Measurements from ENCODE around the gene NEU4.
"Not testable (repeated sequence)": the region's sequence is repeated elsewhere in the genome, so short reads cannot be mapped to it uniquely, and the experiment has no call there.

The NEU4 gene

DNA sequence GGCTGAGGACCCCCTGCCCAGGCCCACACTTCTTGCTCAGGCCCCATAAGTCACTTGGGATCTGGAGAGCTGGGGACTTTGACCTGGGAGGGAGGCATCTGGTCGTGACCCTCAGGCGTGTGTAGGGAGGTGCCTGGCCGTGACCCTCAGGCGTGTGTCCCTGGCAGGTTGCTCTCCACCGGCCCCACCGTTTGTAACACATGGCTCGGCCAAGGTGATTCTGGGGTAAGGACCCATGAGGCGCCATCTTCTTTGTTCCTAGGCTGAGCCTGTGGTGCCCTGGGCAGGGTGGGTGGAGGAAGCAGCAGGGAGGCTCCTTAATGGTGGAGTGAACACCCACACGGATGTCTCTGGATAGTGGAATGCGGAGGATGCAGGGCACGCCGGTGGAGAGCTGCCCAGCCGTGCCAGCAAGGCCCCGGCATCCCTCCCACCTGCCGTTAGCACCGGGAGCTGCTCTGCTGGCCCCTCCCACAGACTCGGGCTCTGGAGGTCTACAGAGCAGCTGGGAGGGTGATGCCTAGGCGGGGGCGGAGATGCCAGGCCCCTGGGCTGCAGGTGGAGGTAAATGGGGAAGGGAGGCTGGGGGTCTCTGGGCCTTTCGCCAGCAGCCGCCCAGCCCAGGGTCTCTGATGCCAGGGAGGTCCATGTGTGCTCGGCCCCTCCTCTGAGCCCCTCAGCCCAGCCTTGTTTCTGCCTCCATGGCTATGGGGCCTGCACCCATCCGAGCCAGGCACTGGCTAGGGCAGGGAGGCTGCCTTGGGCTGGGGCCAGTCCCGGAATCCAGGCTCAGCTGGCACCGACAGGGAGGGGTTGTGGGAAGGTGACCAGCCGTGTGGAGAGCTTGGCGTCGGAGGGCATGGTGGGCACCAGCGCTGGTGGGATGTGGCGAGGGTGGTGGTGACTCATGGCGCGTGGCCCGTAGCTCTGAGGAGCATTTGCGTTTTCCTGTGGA, 33.5 kb upstream of the NEU4 start:
- DNase-seq (ENCODE audit: low read depth), result peak; percentile 45

DNA sequence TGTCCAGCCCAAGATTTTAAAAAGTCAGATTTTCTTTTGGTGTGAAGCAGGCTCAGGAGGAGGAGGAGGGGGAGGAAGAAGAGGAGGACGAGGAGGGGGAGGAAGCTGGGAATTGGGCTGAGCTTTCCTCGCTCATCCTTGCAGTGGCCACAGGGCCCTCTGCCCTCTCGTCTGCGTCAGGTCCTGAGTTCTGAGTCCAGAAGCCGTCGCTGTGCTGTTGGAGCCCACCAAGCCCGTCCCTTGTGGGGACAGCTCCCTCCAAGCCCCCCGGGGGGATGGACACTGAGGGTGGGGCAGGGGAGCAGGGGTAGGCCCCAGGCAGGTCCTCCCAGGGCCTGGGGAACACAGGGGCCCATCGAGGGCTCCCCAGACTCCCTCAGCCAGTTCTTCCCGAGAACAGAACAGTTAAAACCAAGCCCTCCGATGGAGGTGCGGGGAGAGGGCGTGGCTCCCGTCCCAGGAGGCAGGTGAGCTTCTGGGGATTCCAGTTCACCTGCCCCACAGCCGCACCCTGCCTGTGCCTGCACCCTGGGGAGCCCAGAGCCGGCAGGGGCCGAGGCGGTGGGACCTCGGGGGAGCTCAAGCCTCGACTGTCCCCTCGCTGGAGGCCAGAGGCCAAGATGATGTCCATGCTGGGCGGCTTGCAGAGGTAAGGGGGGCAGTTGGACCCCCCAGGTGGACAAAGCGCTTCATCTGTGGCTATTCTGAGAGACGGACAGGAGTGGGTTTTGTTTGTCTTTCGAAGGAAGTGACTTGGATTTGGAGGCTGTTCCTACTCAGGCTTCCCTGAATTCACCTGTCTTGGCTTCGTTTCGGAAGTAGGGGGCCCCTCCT, 32.4 kb upstream of the NEU4 start, which contains the start of gene GAL3ST2:
Gene GAL3ST2, plus strand, starts transcription at position 487 of the 834 bp plus-strand sequence. Its CDS starts 134 bp downstream, at position 621.
- no peak for DNase-seq (ENCODE audit: low read depth)

DNA sequence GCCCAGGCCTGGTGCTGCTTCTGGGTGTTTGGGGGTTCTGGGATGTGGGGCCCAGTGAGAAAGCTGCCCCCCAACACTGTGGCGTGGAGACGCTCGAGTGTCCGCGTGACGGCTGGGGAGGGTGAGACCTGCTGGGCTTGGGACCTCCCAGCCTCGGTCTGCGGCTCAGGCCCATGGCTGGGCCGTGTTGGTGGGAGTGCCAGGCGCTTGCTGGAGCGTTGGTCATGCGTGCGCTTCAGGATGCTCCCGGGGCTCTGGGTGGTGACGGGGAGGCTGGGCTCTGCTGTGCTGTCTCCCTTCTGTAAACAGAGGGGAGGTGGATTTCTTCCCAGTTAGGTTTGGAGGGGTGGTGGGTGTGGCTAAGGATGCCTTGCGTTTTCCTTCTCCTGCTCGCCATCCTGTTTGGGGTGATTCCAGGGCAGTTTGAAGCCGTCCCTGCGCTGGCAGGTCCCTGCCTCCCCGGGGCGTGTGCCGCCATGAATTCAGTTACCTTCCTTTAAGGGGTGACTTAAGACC, 31.8 kb upstream of the NEU4 start:
- DNase-seq (ENCODE audit: low read depth), result no peak

DNA sequence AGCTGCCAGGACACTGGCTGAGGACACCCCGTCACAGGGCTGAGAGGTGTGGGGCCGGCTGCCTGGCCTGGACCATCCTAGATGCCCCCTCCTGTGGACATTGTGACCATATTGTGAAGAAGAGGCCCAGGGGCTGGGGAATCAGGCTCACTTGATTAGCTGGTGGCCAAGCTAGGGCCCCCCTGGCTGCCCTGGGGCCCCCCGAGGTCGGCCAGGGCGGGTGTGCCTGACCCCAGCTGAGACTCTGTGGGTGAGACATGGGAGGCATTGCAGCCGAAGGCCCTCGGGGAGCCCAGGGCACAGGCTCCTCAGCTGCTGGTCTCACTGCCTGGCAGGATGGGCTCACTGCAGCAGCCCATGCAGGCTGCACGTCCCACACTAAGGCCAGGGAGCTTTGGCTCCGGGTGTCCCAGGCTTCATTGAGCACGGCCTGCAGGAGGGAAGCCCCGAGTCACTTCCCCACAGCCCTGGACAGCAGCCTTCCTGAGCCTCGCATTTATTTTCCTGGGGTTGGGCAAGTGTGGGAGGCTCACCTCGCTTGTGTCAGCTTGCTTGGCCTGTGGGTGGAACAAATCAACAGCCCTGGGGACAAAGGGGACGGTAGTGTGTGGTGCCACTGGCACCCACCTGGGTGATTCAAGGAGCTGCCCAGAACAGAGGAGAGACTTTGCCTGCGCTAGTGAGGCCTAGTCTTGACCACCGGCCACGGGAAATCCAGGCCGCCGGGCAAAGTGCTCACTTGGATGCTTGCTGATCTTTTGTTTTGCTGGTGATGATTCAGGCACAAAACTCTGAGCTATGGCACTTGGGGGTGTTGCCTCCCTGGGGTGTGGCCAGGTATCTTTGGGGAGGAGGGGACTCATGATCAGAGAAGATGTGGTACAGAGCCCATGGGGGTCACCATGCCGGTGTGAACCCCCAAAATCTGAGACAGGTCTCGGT, 31.0 kb upstream of the NEU4 start:
- no peak for DNase-seq (ENCODE audit: low read depth)

DNA sequence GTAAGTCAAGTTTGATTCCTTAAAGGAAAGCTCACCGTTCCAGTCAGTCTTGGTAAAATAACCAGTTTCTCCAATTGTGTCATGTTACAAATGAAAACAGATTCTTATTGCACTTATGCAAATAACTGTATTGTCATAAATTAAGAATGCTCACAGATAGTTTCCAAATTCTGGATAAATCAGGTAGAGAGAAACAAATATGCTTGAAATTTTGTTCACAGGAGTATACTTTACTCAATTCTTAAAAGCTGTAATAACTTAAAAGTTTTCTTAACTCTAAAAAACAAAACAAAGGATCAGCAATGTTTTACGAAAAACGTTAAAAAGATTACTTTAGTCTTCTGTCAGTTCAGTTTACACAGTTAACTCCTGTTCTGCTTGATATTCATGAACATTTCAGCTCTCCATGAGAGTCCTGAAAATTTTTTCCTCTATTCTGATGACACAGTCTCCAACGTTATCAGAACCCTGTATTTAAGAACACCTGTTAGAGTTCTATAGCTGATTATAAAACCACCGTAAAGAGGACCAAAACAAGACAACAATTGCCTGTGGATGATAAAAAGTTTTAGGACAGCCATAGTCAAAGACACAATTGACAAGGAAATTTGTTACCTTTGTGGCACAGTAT, 27.9 kb upstream of the NEU4 start:
- no peak for DNase-seq (ENCODE audit: low read depth)

DNA sequence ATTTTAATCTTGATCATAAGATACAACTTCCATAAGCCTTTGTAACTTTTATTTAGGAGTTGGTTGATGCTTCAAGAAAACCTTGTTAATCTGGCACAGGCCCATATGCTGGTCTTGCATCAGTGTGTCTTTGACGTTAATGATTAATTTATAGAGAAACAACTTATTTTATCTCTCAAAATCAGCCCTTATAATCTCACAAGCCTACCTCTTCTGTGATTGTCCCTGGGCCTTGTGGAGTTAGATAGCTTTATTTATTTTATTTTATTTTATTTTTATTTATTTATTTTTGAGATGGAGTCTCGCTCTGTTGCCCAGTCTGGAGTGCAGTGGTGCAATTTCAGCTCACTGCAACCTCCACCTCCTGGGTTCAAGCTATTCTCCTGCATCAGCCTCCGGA, 26.9 kb upstream of the NEU4 start:
- not testable (repeated sequence) for DNase-seq (ENCODE audit: low read depth)

DNA sequence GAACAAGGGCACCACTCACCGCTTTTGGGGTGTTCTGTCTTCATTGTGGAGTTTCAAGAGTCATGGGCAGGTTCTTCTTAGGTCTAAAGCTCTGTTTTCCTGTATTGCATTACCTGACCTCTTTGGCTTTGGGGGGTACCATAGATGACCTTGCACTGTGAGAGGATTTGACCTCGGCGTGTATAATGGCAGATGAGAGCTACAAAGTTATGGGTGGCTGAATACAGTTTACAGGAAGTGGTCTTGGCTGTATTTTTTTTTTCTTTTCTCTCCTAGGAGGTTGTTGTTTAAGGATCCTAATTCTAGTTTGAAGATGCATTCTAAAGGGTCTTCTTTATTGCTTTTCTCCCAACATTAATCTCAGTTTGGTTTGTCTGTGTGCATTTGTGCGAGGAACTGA, 20.9 kb upstream of the NEU4 start:
- no peak for DNase-seq (ENCODE audit: low read depth)

DNA sequence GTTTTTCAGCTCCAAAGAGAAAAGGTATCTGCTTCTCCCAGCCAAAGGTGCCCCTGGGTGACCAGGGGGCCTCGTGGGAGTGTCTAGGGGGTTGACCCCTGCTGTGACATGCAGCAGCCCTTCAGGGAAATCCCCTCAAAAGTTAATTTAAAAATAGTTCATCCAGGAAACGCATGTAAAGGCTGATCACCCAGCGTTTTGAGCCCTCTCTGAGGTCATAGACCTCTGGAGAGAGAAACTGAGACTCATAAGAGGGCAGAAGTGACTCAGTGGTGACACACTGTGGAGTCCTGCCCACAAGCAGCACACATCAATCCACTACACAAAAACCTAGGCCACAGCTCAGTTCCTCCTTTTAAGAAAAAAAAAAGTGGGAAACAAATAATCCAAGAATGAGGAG, 20.4 kb upstream of the NEU4 start:
- DNase-seq (ENCODE audit: low read depth), result no peak

DNA sequence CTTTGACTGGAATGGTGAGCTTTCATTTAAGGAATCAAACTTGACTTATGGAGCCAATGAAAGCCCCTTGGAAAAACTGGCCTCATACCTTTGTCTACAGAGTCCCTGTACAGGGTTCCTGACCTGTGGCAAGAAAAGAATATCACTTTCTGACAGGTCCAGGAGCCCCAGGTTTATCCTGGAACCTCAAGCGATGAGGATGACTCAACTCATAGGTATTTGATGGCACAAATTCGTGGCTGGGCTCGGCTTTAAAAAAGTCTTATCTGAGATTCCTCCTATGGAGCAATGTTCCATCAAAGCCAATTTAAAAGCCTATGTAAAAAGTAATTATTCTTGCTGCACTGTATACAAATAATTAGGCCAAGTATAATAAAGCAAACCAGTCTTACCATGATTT, 17.6 kb upstream of the NEU4 start:
- not testable (repeated sequence) for DNase-seq (ENCODE audit: low read depth)

DNA sequence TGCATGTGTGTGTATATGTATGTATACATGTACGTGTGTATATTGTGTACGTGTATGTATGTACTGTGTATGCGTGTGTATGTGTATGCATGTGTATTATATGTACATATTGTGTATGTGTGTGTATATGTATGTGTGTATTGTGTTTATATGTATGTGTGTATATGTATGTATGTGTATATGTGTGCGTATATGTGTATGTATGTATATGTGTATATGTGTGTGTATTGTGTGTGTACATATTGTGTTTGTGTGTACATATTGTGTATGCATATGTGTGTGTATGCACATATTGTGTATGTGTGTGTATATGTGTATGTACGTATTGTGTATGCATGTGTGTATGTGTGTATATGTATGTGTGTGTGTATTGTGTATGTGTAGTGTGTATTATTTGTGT, 15.6 kb upstream of the NEU4 start:
- no peak for DNase-seq (ENCODE audit: low read depth)

DNA sequence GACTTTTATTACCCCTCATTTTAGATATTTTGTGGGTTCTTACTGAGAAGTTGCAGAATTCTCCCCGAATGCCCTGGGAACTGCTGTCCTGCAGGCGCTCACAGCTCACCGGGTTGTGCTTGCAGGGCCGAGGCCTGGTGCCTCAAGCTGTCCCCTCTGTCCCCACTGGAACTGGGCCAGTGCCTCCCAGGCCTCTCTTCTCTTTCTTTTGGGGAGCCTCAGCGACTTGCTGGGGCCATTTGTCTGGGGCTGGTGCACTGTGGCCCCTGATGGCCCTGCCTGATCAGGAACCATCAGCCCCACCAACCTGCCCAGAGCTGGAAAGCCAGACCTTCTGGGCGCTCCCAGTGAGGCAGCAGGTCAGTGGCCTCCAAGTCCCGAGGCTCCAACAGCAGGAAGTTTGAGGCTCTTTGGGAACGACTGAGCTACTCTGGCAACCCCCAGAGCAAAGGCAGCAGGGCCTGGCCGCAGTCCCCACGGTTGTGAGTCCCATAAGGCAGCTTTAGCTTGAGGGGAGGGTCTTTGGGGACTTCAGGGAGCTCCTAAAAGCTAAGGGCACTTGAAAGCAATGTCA, 14.7 kb upstream of the NEU4 start:
- DNase-seq (ENCODE audit: low read depth), result no peak

DNA sequence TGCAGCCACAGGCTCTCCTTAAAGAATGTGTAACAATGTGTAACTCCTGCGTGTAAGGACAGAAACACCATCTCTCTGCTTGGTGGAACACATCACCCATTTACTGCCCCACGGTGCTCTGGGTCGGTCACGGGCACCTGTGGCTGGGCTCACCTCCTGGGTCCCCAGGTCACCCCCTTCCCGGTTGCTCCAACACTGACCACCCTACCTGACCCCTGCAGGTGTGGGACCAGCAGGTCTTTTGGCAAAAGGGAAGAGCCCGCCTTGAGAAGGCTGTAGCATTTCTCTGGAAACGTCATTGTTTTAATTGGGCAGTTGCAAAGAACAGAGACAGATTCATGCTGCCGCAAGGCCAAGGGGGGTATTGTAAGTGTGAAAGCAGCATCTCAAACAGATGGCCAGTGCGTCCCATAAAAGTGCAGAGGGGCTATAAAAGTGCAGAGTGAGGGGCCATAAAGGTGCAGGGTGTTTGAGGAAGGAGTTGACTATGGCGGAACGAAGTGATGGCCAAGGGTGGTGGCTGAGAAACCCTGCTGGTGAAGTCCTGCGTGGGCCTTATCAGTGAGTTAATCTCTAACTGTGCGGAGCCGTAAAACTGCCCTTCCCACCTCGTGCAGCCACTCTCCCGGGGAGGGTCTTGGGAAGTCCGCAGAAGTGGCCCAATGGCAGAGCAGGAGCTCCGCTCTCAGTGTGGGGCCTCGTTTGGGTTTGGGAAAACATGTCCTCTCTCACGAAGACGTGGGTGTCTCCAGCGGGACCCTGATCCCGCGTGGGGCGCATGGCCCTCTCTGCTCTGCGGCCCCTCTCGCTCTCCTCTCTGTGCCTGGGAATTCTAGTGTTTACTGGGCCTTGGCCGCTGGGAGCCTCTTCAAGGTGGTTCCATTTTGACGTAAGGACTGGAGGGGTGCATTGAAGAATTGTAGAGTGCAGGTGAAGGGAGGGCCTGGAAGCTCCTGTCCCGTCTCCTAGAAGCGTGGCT, 13.7 kb upstream of the NEU4 start:
- DNase-seq (ENCODE audit: low read depth), result no peak

DNA sequence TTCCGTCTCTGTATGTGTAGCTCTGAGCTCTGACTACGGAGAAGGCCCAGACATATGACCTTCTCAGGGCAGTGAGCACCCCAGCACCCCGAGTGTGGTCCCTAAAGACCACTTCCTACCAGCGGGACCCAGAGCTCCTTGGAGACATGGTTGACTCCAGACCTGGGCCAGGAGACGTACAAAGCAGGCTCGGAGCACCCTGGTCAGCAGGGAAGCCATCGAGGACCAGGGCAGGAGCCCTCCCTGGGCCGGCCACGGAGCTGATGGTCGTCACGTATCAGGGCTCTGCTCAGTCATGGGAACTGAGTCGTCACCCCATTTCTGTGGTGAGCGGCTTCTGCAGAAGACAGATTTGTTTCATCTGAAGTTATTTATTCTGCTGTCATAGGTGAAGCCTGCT, 12.8 kb upstream of the NEU4 start:
- DNase-seq (ENCODE audit: low read depth), result no peak

DNA sequence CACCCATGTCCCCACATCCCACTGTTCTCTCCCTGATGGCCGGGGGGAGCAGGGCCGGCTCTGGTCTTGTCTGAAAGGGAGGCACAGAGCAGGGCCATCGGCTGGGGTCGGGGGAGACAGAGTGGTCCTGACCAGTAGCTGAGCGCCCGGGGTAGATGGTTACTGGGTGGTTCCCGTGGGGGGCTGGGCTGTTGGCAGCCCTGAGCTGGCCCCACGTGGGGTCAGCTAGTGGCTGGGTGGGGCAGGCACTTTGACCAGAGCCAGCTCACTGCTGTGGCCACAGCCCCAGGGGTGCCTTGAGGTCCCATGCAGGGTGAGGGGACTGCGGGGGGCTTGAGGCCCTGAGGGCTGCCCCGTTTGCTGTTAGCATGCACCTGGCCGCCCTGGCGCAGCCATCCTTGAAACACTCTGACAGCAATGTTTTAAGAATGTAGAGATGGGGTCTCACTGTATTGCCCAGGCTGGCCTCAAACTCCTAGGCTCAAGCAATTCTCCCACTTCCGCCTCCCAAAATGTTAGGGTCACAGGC, 12.3 kb upstream of the NEU4 start:
- DNase-seq (ENCODE audit: low read depth), result no peak

DNA sequence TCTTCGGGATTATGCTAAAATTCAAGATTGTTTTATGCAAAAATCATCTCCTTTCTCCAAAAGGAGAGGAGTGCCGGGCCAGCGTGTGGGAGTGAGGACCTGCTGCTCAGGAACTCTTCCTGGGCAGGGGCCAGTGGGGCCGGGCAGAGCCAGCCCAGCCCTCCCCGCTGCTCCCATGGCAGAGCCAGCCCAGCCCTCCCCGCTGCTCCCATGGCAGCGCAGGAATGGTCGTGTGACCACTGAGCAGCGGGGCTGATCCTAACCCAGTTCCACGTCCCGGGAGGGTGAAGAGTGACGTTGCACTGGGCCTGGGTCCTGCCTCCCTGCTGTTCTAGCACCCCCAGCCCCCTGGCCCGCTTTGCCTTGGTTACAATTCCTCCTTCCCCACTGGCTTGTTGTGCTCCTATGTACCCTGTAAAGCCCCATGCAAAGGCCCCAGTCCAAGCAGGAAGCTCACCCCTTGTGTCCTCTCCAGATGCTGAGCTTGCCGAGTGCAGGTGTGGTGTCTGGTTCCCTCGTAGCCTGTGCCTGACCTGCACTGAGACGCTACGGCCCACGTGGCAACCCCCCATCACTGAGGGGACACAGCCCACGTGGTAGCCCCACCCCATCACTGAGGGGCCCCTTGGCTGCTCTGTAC, 11.4 kb upstream of the NEU4 start:
- no peak for DNase-seq (ENCODE audit: low read depth)

DNA sequence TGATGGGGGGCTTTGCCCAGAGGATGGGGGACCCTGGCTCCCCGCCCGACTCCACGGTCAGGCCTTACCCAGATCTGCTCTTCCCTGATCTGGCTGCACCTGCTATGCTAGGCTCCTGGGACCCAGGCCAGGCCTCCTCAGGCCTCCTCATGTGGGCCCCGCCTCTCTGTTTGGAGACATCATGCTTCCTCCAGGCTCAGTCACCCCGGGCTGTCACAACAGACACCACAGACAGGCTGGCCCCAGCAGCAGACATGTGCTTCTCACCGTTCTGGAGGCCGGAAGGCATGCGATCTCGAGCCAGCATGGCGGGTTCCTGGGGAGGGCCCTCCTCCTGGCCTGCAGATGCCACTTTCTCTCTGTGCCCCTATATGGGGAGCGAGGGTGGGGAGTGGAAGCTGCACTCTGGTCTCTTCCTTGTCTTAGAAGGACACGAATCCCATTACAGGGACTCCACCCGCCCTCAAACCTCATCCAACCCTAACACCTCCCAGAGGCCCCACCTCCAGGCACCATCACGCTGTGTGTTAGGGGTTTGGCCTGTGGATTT, 10.8 kb upstream of the NEU4 start:
- DNase-seq (ENCODE audit: low read depth), result no peak

DNA sequence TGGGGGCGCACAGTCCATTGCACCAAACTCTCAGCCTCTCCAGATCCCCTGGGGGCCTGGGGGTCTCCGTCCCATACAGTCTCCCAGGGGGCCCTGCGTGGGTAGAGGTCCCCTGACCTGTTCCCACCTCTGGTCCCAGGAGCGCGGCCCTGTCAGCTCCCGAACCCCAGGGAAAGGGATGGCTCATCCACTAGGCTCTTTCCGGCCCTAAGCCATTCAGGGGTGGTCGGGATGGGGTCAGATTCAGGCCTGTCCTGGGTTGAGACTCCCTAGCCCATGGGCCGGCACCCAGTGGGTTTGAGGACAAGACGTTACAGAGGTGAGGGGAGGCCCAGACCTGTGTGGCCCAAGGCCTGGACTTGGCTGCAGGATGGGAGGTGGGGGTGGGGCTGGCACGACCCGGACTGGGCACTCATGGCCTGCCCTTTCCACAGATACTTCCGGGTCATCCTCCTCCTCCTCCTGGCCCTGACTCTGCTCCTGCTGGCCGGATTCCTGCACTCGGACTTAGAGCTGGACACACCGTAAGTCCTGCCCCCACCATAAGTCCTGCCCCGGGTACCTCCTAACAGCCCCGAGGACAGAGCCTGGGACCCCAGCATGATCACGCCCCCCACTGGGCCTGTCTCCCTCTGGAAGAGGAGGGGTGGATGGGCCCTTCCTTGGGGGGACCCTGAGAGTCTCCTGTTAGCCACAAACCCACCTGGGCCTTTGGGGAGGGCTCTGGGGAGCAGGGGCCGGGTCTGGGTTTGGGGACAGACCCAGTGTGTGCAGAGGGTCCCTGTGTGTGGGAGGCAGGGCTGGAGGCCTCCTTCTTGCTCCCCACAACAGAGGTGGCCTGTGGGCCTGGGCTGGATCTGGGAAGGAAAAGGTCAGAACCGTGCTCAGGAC, 10.1 kb upstream of the NEU4 start:
- no peak for DNase-seq (ENCODE audit: low read depth)
